GM18517 (cell line): ENCODE measurements around the gene MST1.

ENCODE experiments used
- ATAC-seq: cut with Tn5 transposase; IDR thresholded peaks from one replicate; pipeline ENCODE4 v1.9.1; 2021; ENCODE audit warnings: mild to moderate bottlenecking, moderate library complexity; ENCODE audit not compliant: unreplicated experiment

MST1 gene

DNA sequence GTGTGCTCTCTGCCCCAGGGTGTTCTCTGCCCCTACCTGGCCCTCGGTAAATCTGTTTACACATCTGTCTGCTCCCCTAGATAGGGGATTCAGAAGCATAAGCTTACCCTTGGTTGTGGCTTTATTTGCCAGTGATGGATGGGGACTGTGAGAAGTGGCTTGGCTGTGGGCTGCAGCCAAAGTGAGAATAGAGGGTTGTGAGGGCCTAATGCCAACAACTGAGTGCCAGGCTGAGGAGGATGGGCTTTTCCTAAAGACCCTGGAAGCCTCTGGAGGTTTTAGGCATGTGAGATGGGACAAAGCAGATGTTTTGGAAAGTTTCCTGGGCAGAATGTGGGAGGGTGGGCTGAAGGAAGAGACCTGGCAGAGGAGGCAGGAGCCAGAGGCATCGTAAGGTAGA is 30.6 kb downstream of the MST1 start:
- ATAC-seq = no peak

DNA sequence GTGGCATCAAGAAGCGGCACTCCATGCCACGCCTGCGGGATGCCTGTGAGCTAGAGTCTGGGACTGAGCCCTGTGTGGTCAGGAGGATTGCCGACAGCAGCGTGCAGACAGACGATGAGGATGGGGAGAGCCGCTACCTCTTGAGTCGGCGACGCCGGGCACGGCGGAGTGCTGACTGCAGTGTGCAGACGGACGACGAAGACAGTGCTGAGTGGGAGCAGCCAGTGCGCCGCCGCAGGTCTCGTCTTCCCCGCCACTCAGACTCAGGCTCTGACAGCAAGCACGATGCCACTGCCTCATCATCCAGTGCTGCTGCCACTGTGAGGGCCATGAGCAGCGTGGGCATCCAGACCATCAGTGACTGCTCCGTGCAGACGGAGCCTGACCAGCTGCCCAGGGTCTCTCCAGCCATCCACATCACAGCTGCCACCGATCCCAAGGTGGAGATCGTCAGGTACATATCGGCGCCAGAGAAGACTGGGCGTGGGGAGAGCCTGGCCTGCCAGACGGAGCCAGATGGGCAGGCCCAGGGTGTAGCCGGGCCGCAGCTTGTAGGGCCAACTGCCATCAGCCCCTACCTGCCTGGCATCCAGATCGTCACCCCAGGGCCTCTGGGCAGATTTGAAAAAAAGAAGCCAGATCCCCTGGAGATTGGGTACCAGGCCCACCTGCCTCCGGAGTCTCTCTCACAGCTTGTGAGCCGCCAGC is 31.9 kb downstream of the MST1 start:
- no peak for ATAC-seq

DNA sequence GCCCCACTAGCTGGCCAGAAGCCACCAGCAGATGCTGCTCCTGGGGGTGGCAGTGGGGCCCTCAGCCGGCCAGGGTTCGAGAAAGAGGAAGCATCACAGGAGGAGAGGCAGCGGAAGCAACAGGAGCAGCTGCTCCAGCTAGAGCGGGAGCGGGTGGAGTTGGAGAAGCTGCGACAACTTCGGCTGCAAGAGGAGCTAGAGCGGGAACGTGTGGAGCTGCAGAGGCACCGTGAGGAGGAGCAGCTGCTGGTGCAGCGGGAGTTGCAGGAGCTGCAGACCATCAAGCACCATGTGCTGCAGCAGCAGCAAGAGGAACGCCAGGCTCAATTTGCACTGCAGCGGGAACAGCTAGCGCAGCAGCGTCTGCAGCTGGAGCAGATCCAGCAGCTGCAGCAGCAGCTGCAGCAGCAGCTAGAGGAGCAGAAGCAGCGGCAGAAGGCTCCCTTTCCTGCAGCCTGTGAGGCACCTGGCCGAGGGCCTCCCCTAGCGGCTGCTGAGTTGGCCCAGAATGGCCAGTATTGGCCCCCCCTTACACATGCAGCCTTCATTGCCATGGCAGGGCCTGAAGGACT is 32.6 kb downstream of the MST1 start:
- ATAC-seq = no peak

DNA sequence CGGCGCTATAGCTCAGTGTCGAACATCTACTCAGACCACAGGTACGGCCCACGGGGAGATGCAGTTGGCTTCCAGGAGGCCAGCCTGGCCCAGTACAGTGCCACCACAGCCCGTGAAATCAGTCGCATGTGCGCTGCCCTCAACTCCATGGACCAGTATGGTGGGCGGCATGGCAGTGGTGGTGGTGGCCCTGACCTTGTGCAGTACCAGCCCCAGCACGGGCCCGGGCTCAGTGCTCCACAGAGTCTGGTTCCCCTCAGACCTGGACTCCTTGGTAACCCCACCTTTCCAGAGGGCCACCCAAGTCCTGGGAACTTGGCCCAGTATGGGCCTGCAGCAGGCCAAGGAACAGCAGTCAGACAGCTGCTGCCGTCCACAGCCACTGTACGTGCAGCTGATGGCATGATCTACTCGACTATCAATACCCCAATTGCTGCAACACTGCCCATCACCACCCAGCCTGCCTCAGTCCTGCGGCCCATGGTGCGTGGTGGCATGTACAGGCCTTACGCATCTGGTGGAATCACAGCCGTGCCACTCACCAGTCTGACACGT is 33.5 kb downstream of the MST1 start:
- ATAC-seq = no peak

DNA sequence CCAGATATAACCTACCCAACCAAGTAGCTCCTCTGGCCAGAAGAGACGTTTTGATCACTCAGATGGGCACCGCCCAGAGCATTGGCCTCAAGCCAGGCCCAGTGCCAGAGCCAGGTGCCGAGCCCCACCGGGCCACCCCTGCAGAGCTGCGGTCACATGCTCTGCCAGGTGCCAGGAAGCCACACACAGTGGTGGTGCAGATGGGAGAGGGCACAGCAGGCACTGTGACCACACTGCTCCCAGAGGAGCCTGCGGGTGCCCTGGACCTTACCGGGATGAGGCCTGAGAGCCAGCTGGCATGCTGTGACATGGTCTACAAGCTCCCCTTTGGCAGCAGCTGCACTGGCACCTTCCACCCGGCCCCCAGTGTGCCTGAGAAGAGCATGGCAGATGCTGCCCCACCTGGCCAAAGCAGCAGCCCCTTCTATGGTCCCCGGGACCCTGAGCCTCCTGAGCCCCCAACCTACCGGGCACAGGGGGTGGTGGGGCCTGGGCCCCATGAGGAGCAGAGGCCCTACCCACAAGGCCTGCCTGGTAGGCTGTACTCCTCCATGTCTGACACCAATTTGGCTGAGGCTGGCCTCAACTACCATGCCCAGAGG is 34.2 kb downstream of the MST1 start:
- no peak for ATAC-seq

DNA sequence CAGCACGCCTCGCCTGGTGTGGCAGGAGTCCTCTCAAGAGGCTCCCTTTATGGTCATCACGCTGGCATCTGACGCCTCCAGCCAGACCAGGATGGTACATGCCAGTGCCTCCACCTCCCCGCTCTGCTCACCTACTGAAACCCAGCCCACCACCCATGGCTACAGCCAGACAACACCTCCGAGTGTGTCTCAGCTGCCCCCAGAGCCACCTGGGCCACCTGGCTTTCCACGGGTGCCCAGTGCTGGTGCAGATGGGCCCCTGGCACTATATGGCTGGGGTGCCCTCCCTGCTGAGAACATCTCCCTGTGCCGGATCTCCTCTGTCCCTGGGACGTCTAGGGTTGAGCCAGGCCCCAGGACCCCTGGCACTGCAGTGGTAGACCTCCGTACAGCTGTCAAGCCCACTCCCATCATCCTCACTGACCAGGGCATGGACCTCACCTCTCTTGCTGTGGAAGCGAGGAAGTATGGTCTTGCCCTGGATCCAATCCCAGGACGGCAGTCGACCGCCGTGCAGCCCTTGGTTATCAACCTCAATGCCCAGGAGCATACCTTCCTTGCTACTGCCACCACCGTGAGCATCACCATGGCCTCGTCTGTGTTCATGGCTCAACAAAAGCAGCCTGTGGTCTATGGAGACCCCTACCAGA is 35.0 kb downstream of the MST1 start:
- no peak for ATAC-seq

DNA sequence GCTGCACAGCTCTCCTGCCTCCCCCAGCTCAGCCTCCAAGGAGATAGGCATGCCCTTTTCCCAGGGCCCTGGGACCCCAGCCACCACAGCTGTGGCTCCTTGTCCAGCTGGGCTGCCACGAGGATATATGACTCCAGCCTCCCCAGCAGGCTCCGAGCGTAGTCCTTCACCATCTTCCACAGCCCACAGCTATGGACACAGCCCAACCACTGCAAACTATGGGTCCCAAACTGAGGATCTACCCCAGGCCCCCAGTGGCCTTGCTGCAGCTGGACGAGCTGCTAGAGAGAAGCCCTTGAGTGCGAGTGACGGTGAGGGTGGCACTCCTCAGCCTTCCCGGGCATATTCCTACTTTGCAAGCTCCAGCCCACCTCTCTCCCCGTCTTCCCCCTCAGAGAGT is 35.7 kb downstream of the MST1 start:
- no peak for ATAC-seq

DNA sequence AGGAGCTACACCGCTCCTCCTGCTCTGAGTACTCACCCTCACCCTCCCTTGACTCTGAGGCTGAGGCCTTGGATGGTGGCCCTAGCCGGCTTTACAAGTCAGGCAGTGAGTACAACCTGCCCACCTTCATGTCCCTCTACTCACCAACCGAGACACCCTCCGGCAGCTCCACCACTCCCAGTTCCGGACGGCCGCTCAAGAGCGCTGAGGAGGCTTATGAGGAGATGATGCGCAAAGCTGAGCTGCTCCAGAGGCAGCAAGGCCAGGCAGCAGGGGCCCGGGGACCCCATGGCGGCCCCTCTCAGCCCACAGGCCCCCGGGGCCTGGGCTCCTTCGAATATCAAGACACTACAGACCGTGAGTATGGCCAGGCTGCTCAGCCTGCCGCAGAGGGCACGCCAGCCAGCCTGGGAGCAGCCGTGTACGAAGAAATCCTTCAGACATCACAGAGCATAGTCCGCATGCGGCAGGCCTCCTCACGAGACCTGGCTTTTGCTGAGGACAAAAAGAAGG is 36.3 kb downstream of the MST1 start:
- no peak for ATAC-seq

DNA sequence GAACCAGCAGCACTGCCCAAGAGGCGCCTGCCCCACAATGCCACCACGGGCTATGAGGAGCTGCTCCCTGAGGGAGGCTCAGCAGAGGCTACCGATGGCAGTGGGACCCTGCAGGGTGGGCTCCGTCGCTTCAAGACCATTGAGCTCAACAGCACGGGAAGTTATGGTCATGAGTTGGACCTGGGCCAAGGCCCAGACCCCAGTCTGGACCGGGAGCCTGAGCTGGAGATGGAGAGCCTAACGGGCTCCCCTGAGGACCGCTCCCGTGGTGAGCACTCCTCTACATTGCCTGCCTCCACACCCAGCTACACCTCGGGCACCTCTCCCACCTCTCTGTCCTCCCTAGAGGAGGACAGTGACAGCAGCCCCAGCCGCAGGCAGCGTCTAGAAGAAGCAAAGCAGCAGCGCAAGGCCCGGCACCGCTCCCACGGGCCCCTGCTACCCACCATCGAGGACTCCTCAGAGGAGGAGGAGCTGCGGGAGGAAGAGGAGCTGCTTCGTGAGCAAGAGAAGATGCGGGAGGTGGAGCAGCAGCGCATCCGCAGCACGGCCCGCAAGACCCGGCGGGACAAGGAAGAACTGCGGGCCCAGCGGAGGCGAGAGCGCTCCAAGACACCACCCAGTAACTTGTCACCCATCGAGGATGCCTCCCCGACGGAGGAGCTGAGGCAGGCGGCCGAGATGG is 36.9 kb downstream of the MST1 start:
- no peak for ATAC-seq

DNA sequence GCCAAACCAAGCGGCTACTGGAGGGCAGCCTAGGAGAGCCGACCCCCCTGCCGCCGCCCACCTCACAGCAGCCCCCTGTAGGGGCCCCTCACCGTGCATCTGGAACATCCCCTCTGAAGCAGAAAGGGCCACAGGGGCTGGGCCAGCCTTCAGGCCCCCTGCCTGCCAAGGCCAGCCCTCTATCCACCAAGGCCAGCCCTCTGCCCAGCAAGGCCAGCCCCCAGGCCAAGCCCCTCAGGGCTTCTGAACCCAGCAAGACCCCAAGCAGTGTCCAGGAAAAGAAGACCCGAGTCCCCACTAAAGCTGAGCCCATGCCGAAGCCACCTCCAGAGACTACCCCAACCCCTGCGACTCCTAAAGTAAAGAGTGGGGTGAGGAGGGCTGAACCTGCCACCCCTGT is 38.6 kb downstream of the MST1 start:
- ATAC-seq = no peak

DNA sequence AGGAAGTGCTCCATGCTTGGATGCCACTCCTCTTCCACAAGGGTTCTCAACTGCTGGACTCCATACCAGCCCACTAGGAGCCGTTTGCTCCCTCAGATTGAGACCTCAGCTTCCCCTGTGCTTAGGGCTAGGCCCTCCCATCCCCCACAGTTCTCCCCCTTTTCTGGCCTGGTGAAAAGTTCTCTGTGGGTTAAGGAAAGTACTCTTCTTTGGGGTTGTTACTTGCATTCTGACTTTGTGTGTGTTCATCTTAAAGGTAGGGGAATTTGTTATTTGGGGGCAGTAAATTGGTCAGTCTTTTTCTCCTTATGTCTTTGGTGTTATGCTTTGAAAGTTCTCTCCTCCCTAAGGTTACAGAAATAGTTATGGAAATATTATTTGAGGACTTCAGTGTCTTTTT is 39.1 kb downstream of the MST1 start:
- no peak for ATAC-seq

DNA sequence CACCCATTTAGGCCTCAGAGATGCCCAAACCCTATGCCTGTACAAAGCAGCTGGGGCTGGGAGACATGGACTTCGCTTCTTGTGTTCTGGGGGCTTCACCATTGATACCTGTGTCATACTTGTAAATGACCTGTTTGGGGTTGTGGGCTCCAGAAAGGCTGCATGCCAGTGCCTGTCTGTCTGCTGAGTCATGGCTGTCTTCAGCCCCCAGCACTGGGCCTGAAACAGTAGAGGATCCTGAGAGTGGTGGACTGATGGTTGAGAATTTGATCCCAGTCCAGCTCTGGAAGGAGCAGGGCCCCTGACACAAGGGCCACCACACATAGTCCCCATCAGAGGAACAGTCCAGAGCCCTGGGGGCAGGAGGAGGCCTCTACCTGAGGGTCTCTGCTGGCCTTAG is 39.7 kb downstream of the MST1 start:
- ATAC-seq = no peak

DNA sequence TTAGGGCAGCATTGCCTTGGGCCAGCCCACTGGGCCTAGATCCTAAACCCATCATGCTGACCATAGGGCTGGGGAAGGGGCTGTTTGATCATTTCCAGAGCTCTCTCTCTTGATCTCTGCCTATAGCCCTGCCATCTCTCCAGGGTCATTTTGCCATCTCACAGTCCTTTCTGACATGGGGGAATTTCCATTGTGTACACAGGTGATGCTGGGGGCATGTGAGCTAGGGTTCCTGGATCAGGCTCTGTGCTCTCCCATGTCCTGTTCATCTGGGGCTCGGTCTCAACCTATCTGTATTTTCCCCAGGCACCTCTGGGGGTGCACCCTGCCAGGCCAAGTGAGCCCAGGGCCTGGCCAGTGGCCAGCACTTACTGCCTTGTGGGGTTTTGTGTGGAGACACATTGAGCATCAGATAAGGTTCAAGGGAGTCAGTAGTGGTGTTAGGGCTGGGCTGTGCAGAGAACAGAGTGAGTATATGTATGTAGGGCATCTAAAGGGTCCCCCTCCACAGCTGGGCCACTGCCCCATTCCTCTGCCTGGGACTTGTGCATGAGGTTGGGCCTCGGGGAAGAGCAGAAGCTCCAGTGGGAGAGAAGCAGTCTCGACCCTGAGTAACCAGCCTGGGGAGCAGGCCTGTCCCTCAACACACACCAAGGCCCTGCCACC is 40.8 kb downstream of the MST1 start:
- ATAC-seq = no peak

DNA sequence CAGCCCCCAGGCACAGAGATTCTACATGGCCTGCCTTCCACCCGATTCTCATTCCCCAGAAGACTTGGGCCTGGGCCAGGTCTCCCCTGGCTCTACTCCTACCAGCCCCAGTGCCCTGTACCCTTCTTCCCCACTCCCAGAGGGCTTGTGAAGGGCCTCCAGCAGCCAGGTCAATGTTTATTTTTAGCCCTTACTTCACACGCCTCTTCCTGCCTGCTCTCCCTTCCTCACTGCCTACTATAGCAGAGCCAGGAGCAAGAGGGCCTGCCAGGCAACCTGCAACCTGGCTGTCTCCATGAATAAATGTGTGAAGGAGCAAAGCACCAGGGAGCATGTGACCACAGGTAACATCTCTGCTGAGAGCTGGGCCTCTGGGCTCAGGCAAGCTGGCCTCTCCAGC is 41.5 kb downstream of the MST1 start:
- no peak for ATAC-seq

DNA sequence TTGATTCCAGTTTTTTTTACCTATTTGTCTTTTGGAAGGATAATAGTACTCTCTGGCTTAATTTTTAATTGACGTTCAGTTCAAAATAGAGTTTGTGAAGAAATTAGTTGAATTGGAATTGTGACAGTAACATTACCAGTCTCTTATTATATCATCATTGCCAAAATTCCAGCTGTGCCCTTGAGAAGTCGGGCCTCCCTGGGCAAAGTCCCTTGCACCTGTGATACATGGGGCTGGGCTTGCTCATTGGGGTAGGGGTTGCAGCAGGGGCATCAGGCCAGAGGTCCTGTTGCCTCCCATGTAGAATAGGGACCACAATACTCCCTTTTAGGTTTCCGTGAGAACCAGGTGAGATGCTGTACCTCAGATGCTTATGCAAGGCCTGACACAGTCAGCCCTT is 43.0 kb downstream of the MST1 start:
- ATAC-seq = no peak

DNA sequence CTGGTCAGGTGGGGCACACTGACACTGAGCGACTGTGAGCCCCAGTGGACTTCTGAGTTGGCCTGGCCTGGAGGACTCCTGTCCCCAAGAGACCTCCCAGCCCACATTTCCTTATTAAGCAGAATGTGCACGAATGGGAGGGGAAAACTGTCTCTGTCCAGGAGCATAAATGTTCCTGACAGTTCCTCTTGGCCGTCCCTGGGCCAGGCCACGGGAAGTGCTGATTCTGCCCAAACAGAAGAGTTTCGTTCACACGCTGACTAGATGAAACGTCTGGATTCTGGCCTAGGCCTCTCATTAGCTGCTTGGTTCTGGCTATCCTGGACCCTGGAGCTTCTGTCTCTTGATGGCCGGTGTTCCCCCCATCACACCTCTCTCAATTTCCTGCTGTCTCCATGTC is 44.6 kb downstream of the MST1 start:
- no peak for ATAC-seq

DNA sequence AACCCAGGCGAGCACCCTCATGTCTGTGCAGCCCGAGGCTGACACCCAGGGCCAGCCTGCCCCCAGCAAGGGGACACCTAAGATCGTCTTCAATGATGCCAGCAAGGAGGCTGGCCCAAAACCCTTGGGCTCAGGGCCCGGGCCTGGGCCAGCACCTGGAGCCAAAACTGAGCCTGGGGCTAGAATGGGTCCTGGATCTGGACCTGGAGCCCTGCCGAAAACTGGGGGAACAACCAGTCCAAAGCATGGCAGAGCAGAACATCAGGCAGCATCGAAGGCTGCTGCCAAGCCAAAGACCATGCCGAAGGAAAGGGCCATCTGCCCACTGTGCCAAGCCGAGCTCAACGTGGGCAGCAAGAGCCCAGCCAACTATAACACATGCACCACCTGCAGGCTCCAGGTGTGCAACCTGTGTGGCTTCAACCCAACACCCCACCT is 46.5 kb downstream of the MST1 start:
- ATAC-seq = no peak

DNA sequence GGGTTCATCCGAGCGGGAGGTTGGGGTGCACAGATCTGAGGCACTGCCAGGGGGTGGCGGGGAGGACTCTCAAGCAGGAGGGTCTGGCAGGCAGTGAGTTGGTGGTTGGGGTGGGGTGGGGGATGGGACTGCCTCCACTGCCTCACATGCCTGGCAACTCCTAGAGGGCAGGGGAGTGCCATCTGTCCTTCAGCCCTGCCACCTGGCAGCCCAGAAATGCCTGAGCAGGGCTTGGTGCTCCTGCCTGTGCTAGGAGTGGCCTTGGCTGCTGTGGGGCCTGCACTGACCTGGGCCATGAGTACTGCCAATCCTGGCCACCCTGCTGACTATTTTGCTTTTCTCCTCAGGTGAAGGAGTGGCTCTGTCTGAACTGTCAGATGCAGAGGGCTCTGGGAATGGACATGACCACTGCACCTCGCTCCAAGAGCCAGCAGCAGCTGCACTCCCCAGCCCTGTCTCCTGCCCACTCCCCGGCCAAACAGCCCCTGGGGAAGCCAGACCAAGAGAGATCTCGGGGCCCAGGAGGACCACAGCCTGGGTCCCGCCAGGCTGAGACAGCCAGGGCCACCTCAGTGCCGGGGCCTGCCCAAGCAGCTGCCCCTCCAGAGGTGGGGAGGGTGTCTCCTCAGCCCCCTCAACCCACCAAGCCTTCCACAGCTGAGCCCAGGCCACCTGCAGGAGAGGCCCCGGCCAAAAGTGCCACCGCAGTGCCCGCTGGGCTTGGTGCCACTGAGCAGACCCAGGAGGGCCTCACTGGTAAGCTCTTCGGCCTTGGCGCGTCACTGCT is 47.2 kb downstream of the MST1 start:
- no peak for ATAC-seq

DNA sequence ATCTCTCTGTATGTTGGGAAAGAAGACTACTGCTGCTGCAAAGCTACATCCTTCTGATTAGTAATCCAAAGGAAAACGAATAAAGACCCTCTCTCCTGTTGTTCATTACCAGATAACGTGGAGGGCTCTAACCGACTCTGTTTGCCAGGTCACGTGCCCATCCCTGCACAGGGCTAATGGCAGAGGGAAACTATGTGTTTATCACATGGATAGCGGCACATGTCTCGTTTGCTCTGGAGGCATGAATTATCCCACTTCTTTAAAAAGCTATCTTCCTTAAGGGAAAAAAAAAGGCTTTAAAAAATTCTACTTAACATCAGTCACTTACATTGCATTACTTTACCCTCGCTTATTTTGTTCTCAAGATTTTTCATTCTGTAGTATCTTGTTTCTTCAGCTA is 48.0 kb downstream of the MST1 start:
- no peak for ATAC-seq

DNA sequence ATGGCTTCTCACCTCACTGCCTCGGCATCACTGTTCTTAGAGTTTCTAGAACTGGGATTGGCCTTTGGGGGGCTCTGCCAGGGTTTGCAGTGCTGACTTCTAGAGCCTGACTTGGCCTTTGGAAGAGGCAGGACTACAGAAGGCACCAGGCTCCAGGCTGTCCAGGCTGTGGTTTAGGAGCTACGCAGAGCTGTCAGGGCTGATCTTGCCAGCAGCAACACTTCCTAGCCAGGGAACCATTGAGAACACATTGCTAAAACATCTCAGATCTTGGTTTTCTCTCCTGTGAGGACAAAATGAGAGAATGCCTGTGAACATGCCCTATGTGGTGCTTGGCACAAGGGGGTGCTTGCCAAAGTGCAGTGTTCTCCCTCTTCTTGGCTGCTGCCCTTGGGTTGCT is 49.7 kb downstream of the MST1 start:
- ATAC-seq = no peak
